ENCODE results near the gene CDC42EP2.
A peak's percentile ranks its signal among the peaks of the same experiment; 100 is the strongest.
"Not testable (repeated sequence)": the region's sequence is repeated elsewhere in the genome, so short reads cannot be mapped to it uniquely, and the experiment has no call there.

CDC42EP2 gene

GRCh38 chr11:65317025-65317786, 2.5 kb downstream of the CDC42EP2 start:
- no peak for DNase-seq (ENCODE audit: low read depth in 2 of 2, low spot score in 1 of 2)

GRCh38 chr11:65320386-65321075, 5.9 kb downstream of the CDC42EP2 start:
- DNase-seq (ENCODE audit: low read depth in 2 of 2, low spot score in 1 of 2), result no peak

GRCh38 chr11:65321076-65321475, 6.4 kb downstream of the CDC42EP2 start:
- DNase-seq (ENCODE audit: low read depth in 2 of 2, low spot score in 1 of 2), result no peak

GRCh38 chr11:65321828-65322485, 7.3 kb downstream of the CDC42EP2 start:
- no peak for DNase-seq (ENCODE audit: low read depth in 2 of 2, low spot score in 1 of 2)

GRCh38 chr11:65323813-65324212, 9.1 kb downstream of the CDC42EP2 start:
- DNase-seq (ENCODE audit: low read depth in 2 of 2, low spot score in 1 of 2), result no peak

- DNase-seq (ENCODE audit: low read depth in 2 of 2, low spot score in 1 of 2), result no peak
Observed at GRCh38 chr11:65325435-65325834, 10.8 kb downstream of the CDC42EP2 start.

GRCh38 chr11:65327021-65327420, 12.4 kb downstream of the CDC42EP2 start:
- no peak for DNase-seq (ENCODE audit: low read depth in 2 of 2, low spot score in 1 of 2)

- DNase-seq (ENCODE audit: low read depth in 2 of 2, low spot score in 1 of 2), result no peak
Observed at GRCh38 chr11:65329478-65329877, 14.8 kb downstream of the CDC42EP2 start.

- DNase-seq (ENCODE audit: low read depth in 2 of 2, low spot score in 1 of 2), result peak; percentile 57 to 83
Observed at GRCh38 chr11:65329944-65330403, 15.3 kb downstream of the CDC42EP2 start.

GRCh38 chr11:65330544-65330943, 15.9 kb downstream of the CDC42EP2 start:
- DNase-seq (ENCODE audit: low read depth in 2 of 2, low spot score in 1 of 2), result no peak

GRCh38 chr11:65332591-65332990, 17.9 kb downstream of the CDC42EP2 start:
- DNase-seq (ENCODE audit: low read depth in 2 of 2, low spot score in 1 of 2), result not testable (repeated sequence)

GRCh38 chr11:65334696-65335295, 20.1 kb downstream of the CDC42EP2 start:
- no peak for DNase-seq (ENCODE audit: low read depth in 2 of 2, low spot score in 1 of 2)

GRCh38 chr11:65338676-65339075, 24.0 kb downstream of the CDC42EP2 start:
- no peak for DNase-seq (ENCODE audit: low read depth in 2 of 2, low spot score in 1 of 2)

- no peak for DNase-seq (ENCODE audit: low read depth in 2 of 2, low spot score in 1 of 2)
Observed at GRCh38 chr11:65340226-65340625, 25.6 kb downstream of the CDC42EP2 start.

GRCh38 chr11:65341856-65342255, 27.2 kb downstream of the CDC42EP2 start:
- no peak for DNase-seq (ENCODE audit: low read depth in 2 of 2, low spot score in 1 of 2)

GRCh38 chr11:65351511-65351910, 36.8 kb downstream of the CDC42EP2 start:
- DNase-seq (ENCODE audit: low read depth in 2 of 2, low spot score in 1 of 2), result no peak

- no peak for DNase-seq (ENCODE audit: low read depth in 2 of 2, low spot score in 1 of 2)
Observed at GRCh38 chr11:65352783-65353182, 38.1 kb downstream of the CDC42EP2 start.

- DNase-seq (ENCODE audit: low read depth in 2 of 2, low spot score in 1 of 2), result no peak
Observed at GRCh38 chr11:65353376-65353775, 38.7 kb downstream of the CDC42EP2 start.

- no peak for DNase-seq (ENCODE audit: low read depth in 2 of 2, low spot score in 1 of 2)
Observed at GRCh38 chr11:65353900-65354264, 39.2 kb downstream of the CDC42EP2 start.

GRCh38 chr11:65354265-65355012, 39.8 kb downstream of the CDC42EP2 start, which contains the start of gene TIGD3:
TIGD3 (plus strand) TSS chr11:65354751; CDS start chr11:65355809, 1,058 bp downstream.
- DNase-seq (ENCODE audit: low read depth in 2 of 2, low spot score in 1 of 2), result peak; percentile 94 to 95
